HEK293T (cell line): ENCODE data around the gene ERI3.
A peak's percentile ranks its signal among the peaks of the same experiment; 100 is the strongest.

ENCODE experiments used
- CTCF ChIA-PET: fragments of 350-600 bp; formaldehyde crosslinking; extraction: SDS; loops from one replicate; lab custom pipeline; 2021; ENCODE audit warnings: antibody characterized with exemption, inconsistent platforms; lab: Yijun Ruan, JAX
- POLR2A ChIA-PET: fragments of 350-600 bp; formaldehyde crosslinking; extraction: SDS; loops from one replicate; lab custom pipeline; 2020; ENCODE audit warnings: antibody characterized with exemption, inconsistent platforms; lab: Yijun Ruan, JAX
- DNase-seq: peaks from one replicate; pipeline ENCODE4 v3.0.0; 2012; ENCODE audit warnings: mixed read lengths; ENCODE audit errors: extremely low spot score
- ARNT ChIP-seq: fragments of 450-650 bp; IDR thresholded peaks from 2 replicates; pipeline ENCODE4 v1.6.1; 2017; ENCODE audit warnings: mild to moderate bottlenecking
- BHLHE40 ChIP-seq: fragments of 450-650 bp; IDR thresholded peaks from 2 replicates; pipeline ENCODE4 v1.6.1; 2016; ENCODE audit warnings: mild to moderate bottlenecking, moderate library complexity, borderline replicate concordance
- CTBP1 ChIP-seq: fragments of 450-650 bp; IDR thresholded peaks from 2 replicates; pipeline ENCODE4 v1.6.1; 2016; ENCODE audit warnings: borderline replicate concordance
- ELF4 ChIP-seq: fragments of 450-650 bp; IDR thresholded peaks from 2 replicates; pipeline ENCODE4 v1.6.1; 2017; ENCODE audit warnings: antibody characterized with exemption
- FOXA1 ChIP-seq: fragments of 450-650 bp; IDR thresholded peaks from 2 replicates; pipeline ENCODE4 v1.6.1; 2016; ENCODE audit warnings: mild to moderate bottlenecking
- FOXK2 ChIP-seq: fragments of 450-650 bp; IDR thresholded peaks from 2 replicates; pipeline ENCODE4 v1.6.1; 2016; ENCODE audit warnings: mild to moderate bottlenecking
- FOXM1 ChIP-seq: fragments of 450-650 bp; IDR thresholded peaks from 2 replicates; pipeline ENCODE4 v1.6.1; 2017; ENCODE audit warnings: mild to moderate bottlenecking, borderline replicate concordance
- HDGF ChIP-seq: fragments of 450-650 bp; IDR thresholded peaks from 2 replicates; pipeline ENCODE4 v1.6.1; 2017; ENCODE audit warnings: antibody characterized with exemption, borderline replicate concordance
- L3MBTL2 ChIP-seq: fragments of 450-650 bp; conservative IDR thresholded peaks from 2 replicates; pipeline ENCODE4 v1.6.1; 2016; ENCODE audit warnings: mild to moderate bottlenecking
- LEF1 ChIP-seq: fragments of 450-650 bp; IDR thresholded peaks from 2 replicates; pipeline ENCODE4 v1.6.1; 2017; ENCODE audit warnings: mild to moderate bottlenecking, borderline replicate concordance
- NFRKB ChIP-seq: fragments of 450-650 bp; IDR thresholded peaks from 2 replicates; pipeline ENCODE4 v1.6.1; 2016; ENCODE audit warnings: mild to moderate bottlenecking, moderate library complexity
- SP1 ChIP-seq: fragments of 450-650 bp; IDR thresholded peaks from 2 replicates; pipeline ENCODE4 v1.6.1; 2017
- SUZ12 ChIP-seq: fragments of 450-650 bp; IDR thresholded peaks from 2 replicates; pipeline ENCODE4 v1.6.1; 2016; ENCODE audit warnings: mild to moderate bottlenecking
- TARDBP ChIP-seq: fragments of 450-650 bp; IDR thresholded peaks from 2 replicates; pipeline ENCODE4 v1.6.1; 2016
- ZNF384 ChIP-seq: fragments of 450-650 bp; IDR thresholded peaks from 2 replicates; pipeline ENCODE4 v1.6.1; 2016
- TF ChIP-seq, protein P1 (sequence below): fragments of 450-650 bp; IDR thresholded peaks from 2 replicates; pipeline ENCODE4 v1.6.1; 2016

Gene ERI3

DNA sequence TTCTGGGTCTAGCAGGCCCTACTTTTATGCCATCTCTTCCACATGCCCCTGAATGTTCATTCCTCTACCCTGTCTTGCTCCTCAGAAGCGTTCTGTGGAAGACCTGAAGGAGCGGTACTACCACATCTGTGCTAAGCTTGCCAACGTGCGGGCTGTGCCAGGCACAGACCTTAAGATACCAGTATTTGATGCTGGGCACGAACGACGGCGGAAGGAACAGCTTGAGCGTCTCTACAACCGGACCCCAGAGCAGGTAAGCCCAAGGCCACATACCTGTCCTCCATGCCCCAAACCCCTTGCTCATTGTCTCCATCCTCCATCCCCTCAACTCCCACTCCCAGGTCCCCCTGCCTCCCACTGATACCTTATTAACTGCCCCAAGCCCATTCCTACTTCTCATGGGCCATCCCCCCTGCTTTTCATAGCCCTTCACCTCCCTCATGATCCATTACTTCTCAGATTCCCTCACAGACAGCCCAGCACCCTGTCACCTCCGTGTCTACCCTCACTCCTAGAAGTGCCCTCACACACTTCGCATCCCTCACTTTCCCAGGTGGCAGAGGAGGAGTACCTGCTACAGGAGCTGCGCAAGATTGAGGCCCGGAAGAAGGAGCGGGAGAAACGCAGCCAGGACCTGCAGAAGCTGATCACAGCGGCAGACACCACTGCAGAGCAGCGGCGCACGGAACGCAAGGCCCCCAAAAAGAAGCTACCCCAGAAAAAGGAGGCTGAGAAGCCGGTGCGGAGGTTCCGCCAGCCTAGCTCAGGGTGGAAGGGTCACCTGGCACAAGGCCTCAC, 136.4 kb downstream of the ERI3 start:
- no peak for DNase-seq
- TF ChIP-seq ARNT (no peak), LEF1 (no peak), ZNF384 (no peak), FOXA1 (no peak), SP1 (no peak), L3MBTL2 (no peak), CTBP1 (no peak), FOXM1 (no peak), FOXK2 (no peak), ELF4 (no peak), HDGF (no peak), TARDBP (no peak), SUZ12 (no peak), NFRKB (no peak), BHLHE40 (no peak)
- TF ChIP-seq, protein P1, sequence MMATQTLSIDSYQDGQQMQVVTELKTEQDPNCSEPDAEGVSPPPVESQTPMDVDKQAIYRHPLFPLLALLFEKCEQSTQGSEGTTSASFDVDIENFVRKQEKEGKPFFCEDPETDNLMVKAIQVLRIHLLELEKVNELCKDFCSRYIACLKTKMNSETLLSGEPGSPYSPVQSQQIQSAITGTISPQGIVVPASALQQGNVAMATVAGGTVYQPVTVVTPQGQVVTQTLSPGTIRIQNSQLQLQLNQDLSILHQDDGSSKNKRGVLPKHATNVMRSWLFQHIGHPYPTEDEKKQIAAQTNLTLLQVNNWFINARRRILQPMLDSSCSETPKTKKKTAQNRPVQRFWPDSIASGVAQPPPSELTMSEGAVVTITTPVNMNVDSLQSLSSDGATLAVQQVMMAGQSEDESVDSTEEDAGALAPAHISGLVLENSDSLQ: no peak
- ChIA-PET CTCF (interaction anchor here (0.6 to 2.2 kb wide), 12 partner anchors 9 to 353 kb away, joined by 3 to 16 read pairs (median 6); no protein-coding TSS in a partner anchor), POLR2A (interaction anchor here (0.5 kb wide), 1 partner anchor 230 kb away, joined by 3 read pairs; no protein-coding TSS in a partner anchor)

DNA sequence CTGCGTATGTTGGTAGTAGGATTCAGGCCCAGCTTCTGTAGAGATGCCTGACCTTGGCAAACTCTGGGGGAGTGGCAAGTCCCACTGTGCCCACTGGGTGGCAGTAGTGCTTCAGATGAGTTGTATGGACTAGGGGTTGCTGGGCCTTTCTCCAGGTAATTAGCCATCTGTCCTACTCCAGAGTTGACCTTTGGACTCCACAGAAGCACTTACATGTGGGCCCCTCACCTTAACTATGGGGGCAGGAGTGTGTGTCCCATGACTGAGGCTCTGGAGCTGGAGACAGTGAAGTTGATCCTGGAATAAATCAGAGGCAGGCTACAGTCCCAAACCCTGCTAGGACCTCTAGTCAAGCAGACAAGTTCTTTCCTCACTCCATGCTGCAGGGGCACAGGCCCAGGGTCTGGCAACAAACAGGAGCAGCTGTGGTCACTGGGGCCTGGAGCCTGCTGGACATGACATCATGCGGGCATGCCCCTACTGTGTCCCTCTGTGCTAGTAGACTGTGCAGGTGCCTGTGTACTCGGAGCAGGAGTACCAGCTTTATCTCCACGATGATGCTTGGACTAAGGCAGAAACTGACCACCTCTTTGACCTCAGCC, 137.1 kb downstream of the ERI3 start:
- TF ChIP-seq LEF1 (no peak), L3MBTL2 (no peak), HDGF (peak; percentile 14; the same call in 1 of the 2 replicates)
- DNase-seq: peak; percentile 73
- POLR2A ChIA-PET: interaction anchor here (1.1 kb wide), 1 partner anchor 504 kb away, joined by 4 read pairs; no protein-coding TSS in a partner anchor
- CTCF ChIA-PET: interaction anchor here (0.6 to 2.6 kb wide), 21 partner anchors 10 to 377 kb away, joined by 3 to 16 read pairs (median 6); no protein-coding TSS in a partner anchor

DNA sequence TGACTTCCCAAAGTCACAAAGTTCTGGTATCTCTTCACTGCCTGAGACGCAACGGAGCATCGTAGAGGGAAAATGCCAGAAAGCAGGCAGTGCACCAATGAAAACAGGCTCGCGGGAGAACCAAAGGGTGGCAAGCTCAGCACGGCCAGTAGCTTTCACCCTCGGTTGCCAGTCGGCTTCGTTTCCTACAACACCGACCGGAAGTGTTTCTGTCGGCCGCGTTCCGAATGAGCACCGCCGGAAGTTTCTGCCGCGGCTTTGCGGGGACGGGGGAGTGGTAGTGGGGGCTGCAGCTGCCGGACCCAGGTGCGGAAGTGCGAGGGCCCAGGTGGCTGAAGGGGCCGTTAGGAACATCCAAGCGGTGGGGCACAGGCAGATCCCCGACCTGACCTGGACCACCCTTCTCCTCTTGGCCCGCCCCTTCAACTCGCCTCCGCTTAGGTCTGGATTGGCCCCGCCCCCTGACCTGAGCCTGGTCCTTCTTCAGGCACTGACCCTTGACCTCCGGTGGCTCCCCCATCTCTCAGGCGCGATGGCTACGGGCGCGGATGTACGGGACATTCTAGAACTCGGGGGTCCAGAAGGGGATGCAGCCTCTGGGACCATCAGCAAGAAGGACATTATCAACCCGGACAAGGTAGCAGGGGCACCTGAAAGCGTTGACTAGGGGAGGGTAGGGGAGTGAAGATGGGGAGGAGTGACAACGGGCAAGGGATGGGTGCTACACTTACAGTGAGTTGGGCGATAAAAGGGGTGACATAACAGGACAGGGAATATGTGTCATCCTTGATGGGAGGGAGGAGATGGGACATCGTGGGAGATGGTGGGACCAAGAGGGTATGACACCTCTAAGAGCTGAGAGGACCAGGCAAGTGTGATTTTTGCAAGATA, 141.6 kb downstream of the ERI3 start, which contains the start of gene DMAP1:
Gene DMAP1 (plus strand): TSS at position 250 of the 891 bp plus-strand sequence. CDS start 283 bp downstream, at position 533.
- DNase-seq: peak; percentile 86
- ChIA-PET CTCF (interaction anchor here (0.5 to 2.0 kb wide), 3 partner anchors 25 to 110 kb away, joined by 3 to 5 read pairs (median 4); no protein-coding TSS in a partner anchor), POLR2A (interaction anchor here (0.8 to 2.3 kb wide), 15 partner anchors 9 to 508 kb away, joined by 3 to 8 read pairs (median 4); no protein-coding TSS in a partner anchor)
- TF ChIP-seq BHLHE40 (no peak), LEF1 (0 out of 2 replicates have a peak, but pooled peaks have one; percentile 60), HDGF (no peak), FOXM1 (peak; percentile 91), L3MBTL2 (peak; percentile 71), TARDBP (0 out of 2 replicates have a peak, but pooled peaks have one; percentile 7), ELF4 (peak; percentile 37), CTBP1 (peak; percentile 97), NFRKB (no peak), FOXK2 (peak; percentile 85), SUZ12 (no peak), FOXA1 (no peak), ZNF384 (no peak; the same call in 1 of the 2 replicates), SP1 (no peak), ARNT (peak; percentile 82)
- TF ChIP-seq, protein P1: peak; percentile 86

DNA sequence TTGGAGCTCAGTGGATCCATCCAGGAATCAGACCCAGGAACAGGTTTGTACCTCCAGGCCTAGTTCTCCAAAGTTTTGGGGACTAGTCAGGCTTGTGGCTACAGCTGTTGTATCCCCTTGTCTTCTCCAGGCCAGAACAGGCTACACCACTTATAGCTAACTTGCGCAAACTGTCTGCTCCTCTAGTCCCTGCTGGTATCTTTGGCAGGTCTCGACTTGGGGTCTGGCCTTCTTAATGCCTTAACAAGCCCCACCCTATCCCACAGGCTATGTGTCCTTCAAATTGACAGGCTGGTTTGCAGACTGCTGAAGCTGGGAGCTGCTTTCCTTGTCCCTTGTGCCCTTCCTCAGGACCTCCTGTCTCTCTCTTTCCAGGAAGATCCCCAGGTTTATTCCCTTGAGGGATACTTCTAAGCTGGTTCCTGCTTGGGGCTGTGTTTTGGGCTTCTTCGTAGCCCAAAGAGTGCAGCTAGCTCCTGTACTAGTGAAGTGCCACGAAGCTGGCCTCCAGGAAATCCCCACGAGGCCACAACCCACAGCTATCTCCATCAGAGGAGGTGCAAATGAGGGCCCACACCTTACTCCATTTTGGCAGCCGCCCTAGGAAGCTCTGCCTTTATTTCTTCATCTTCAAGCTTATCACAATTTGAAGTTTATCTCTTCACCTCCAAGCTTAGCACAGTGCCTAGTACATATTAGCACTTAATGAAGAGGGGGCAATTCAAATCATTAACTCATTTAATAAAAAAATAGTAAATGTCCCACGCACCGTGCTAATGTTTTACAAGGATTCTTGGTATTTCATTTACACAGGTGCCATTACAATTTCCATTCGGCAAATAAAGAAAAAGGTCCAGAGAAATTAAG, 142.5 kb downstream of the ERI3 start:
- CTCF ChIA-PET: interaction anchor here (0.8 to 2.0 kb wide), 4 partner anchors 28 to 382 kb away, joined by 3 to 5 read pairs (median 3); no protein-coding TSS in a partner anchor
- no peak for DNase-seq
- TF ChIP-seq ELF4: no peak
- POLR2A ChIA-PET: interaction anchor here (0.6 to 2.3 kb wide), 16 partner anchors 8 to 509 kb away, joined by 3 to 8 read pairs (median 4); no protein-coding TSS in a partner anchor

DNA sequence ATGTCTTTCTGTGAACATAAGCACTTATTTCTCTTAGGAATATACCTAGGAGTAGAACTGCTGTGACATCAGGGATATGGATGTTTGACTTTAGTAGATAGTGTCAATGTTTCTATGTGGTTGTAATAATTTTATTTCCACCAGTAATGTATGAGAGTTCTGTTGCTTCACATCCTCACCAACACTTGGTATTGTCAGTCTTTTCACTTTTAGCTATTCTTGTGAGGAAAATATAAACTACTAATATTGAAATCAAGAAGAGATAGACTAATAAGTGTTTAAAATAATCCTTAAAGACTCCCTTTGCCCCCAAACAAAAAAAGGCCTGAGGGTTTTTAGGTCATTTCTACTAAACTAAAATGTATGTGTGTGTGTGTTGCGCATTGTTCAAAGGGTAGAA, 144.5 kb downstream of the ERI3 start:
- CTCF ChIA-PET: no interaction called here
- TF ChIP-seq HDGF (no peak), LEF1 (no peak), CTBP1 (no peak), FOXK2 (no peak), SP1 (no peak), BHLHE40 (no peak), ELF4 (no peak), NFRKB (no peak), FOXM1 (no peak), L3MBTL2 (no peak), ZNF384 (no peak), FOXA1 (no peak), TARDBP (no peak), SUZ12 (no peak), ARNT (no peak)
- TF ChIP-seq, protein P1: no peak
- DNase-seq: no peak
- POLR2A ChIA-PET: no interaction called here
